Upper lobe of left lung (tissue), 4 donors: Measurements from ENCODE around the gene PPM1E.

ENCODE experiments used
- EP300 ChIP-seq, 4 donors: sonication (generic); formaldehyde crosslinking; IDR thresholded peaks; one replicate each; pipeline ENCODE4 v1.5.1; 2017; ENCODE audit warnings: antibody characterized with exemption in 4 of 4, control low read depth in 2 of 4
- POLR2A ChIP-seq, 4 donors: fragments of 450-650 bp; IDR thresholded peaks; one replicate each; pipeline ENCODE4 v1.5.1; 2016 to 2017; ENCODE audit warnings: antibody characterized with exemption in 4 of 4, mild to moderate bottlenecking in 2 of 4
- POLR2AphosphoS5 ChIP-seq, 2 donors: sonication (generic); formaldehyde crosslinking; IDR thresholded peaks; one replicate each; pipeline ENCODE4 v1.5.1; 2017; ENCODE audit warnings: antibody characterized with exemption in 2 of 2
- TF ChIP-seq, protein P1 (sequence below), 6 experiments: fragments of 450-650 bp in 4 of 6; fragments of 200-600 bp in 2 of 6; sonication (generic) in 2 of 6; IDR thresholded peaks; one replicate each; pipeline ENCODE4 v1.5.1; 2016 to 2019; ENCODE audit warnings: antibody characterized with exemption in 6 of 6

DNA sequence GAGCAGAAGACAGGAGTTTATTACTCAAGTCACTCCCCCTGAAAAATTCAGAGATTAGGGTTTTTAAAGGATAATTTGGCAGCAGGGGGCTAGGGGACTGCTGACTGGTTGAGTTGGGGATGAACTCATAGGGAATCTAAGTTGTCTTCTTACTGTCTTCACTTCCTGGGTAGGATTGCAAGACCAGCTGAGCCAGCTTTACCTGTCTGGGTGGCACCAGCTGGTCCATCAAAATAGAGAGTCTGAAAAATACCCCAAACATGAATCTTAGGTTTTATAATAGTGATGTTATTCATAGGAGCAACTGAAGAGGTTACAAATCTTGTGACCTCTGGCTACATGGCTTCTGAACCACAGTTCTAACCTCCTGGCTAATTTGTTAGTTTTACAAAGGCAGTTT lies 157.9 kb downstream of the PPM1E start:
- TF ChIP-seq, protein P1, sequence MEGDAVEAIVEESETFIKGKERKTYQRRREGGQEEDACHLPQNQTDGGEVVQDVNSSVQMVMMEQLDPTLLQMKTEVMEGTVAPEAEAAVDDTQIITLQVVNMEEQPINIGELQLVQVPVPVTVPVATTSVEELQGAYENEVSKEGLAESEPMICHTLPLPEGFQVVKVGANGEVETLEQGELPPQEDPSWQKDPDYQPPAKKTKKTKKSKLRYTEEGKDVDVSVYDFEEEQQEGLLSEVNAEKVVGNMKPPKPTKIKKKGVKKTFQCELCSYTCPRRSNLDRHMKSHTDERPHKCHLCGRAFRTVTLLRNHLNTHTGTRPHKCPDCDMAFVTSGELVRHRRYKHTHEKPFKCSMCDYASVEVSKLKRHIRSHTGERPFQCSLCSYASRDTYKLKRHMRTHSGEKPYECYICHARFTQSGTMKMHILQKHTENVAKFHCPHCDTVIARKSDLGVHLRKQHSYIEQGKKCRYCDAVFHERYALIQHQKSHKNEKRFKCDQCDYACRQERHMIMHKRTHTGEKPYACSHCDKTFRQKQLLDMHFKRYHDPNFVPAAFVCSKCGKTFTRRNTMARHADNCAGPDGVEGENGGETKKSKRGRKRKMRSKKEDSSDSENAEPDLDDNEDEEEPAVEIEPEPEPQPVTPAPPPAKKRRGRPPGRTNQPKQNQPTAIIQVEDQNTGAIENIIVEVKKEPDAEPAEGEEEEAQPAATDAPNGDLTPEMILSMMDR (IDR thresholded peaks at IDR 0.05) = no peak
- no peak for TF ChIP-seq POLR2A (IDR thresholded peaks at IDR 0.05)
- TF ChIP-seq EP300 (IDR thresholded peaks at IDR 0.05) = no peak
- no peak for TF ChIP-seq POLR2AphosphoS5 (IDR thresholded peaks at IDR 0.05)
